Panc1 (cell line): Measurements from ENCODE around the gene WDR86.

ENCODE experiments used
- CTCF ChIP-seq: fragments of 450-650 bp; IDR thresholded peaks from 2 replicates; pipeline ENCODE4 v1.5.1; 2017; ENCODE audit warnings: mild to moderate bottlenecking
- POLR2AphosphoS5 ChIP-seq: IDR thresholded peaks from 2 replicates; pipeline ENCODE4 v1.6.1; 2012; ENCODE audit warnings: mild to moderate bottlenecking, low read depth, low read length, moderate library complexity

- TF ChIP-seq POLR2AphosphoS5 (no peak), CTCF (no peak)
Measured at GRCh38 chr7:151447312-151447711, 37.5 kb upstream of the WDR86 start.
